Mucosa of descending colon (tissue), 3 donors: ENCODE results near the gene BIN1. TPM values are rescaled to one million over a fixed set of nuclear protein-coding genes. Genes with fewer than 3 reads are reported as not detected.
"Not testable (repeated sequence)": the region's sequence is repeated elsewhere in the genome, so short reads cannot be mapped to it uniquely, and the experiment has no call there.

Source experiments
- ATAC-seq: fragments of 200-7000 bp; cut with Tn5 transposase; one replicate; pipeline ENCODE4 v1.9.1; 2020; ENCODE audit warnings: mild to moderate bottlenecking, moderate library complexity
- DNase-seq, 3 donors: peaks; one replicate each; pipeline ENCODE4 v3.0.0-alpha.2; 2020
- H3K36me3 ChIP-seq: fragments of 200-600 bp; one replicate; pipeline ENCODE4 v1.8.0; 2021; ENCODE audit warnings: low read depth, mild to moderate bottlenecking
- H3K4me1 ChIP-seq: fragments of 200-600 bp; one replicate; pipeline ENCODE4 v1.8.0; 2021; ENCODE audit warnings: low read depth, mild to moderate bottlenecking
- H3K4me3 ChIP-seq: fragments of 200-600 bp; one replicate; pipeline ENCODE4 v1.8.0; 2021; ENCODE audit warnings: mild to moderate bottlenecking
- H3K9me3 ChIP-seq: fragments of 200-600 bp; one replicate; pipeline ENCODE4 v1.8.0; 2021; ENCODE audit warnings: mild to moderate bottlenecking
- CTCF ChIP-seq: fragments of 200-600 bp; IDR thresholded peaks from one replicate; pipeline ENCODE4 v1.8.0; 2022; ENCODE audit warnings: antibody characterized with exemption, mild to moderate bottlenecking
- intact Hi-C, 2 donors: fragments of 100-400 bp; cut with DNase I in 1 of 2; cut with micrococcal nuclease in 1 of 2; formaldehyde crosslinking; loops; one replicate each; pipeline versions ENCODE4 v1.11.0 to v1.11.1; 2022; cut with DNase I, micrococcal nuclease
- total RNA-seq, 3 donors: library from RNA; stranded (reverse); fragmentation: NEBNext Ultra II Directional in 2 of 3; extraction: Animal tissue kit (Norgen Biotek cat#: 25700) in 2 of 3; gene quantifications; one replicate each; pipeline versions ENCODE4 v1.2.1 to v1.2.4, GENCODE V29; 2021 to 2023
- donor health status: DM: no; HTN: no; CAD: no; lungs with moderate emphysema.
- donor health status: DM: no; HTN: no; CAD: no.
- donor health status: DM: no; HTN: yes; CAD: no.

The BIN1 gene
- total RNA-seq, 3 donors from 2014 or later: 37.6 to 65.7 (median 46.3) TPM

GRCh38 chr2:127122361-127123027 lies 15.5 kb upstream of the BIN1 start:
- Histone ChIP-seq H3K4me1 (no peaks in the 10 kb centered on the region), H3K36me3 (no peaks in the 10 kb centered on the region), H3K9me3 (no peaks in the 10 kb centered on the region), H3K4me3 (no peak overlapping the region)
- intact Hi-C loops: no loop called here
- ATAC-seq: no peak
- no peak for TF ChIP-seq CTCF
- DNase-seq: no peak

GRCh38 chr2:127121776-127122176 lies 14.8 kb upstream of the BIN1 start:
- DNase-seq (peak in 1 of 3 donors; percentile 2), ATAC-seq (peak; percentile 34)
- TF ChIP-seq CTCF: no peak
- H3K4me3 ChIP-seq: no peak overlapping the region
- no peaks in the 10 kb centered on the region for H3K4me1 ChIP-seq
- no peaks in the 10 kb centered on the region for H3K9me3 ChIP-seq
- intact Hi-C loops: no loop called here
- no peaks in the 10 kb centered on the region for H3K36me3 ChIP-seq

- H3K4me3 ChIP-seq: no peak overlapping the region
- no peaks in the 10 kb centered on the region for H3K4me1 ChIP-seq
- TF ChIP-seq CTCF: no peak
- ATAC-seq (no peak), DNase-seq (peak in 1 of 3 donors; percentile 1)
- no peaks in the 10 kb centered on the region for H3K36me3 ChIP-seq
- intact Hi-C loops: no loop called here
- H3K9me3 ChIP-seq: no peaks in the 10 kb centered on the region
Measured at GRCh38 chr2:127121353-127121752, 14.4 kb upstream of the BIN1 start.

GRCh38 chr2:127120408-127120807 lies 13.5 kb upstream of the BIN1 start:
- H3K4me3 ChIP-seq, intact Hi-C loops, ATAC-seq, DNase-seq, H3K9me3 ChIP-seq, H3K4me1 ChIP-seq, H3K36me3 ChIP-seq: not testable (repeated sequence)

- no peaks in the 10 kb centered on the region for H3K4me1 ChIP-seq
- DNase-seq: no peak
- TF ChIP-seq CTCF: no peak
- no peaks in the 10 kb centered on the region for H3K9me3 ChIP-seq
- intact Hi-C loops: no loop called here
- no peaks in the 10 kb centered on the region for H3K36me3 ChIP-seq
- no peak overlapping the region for H3K4me3 ChIP-seq
- no peak for ATAC-seq
Measured at GRCh38 chr2:127118467-127118866, 11.5 kb upstream of the BIN1 start.

- TF ChIP-seq CTCF: no peak
- Histone ChIP-seq H3K9me3 (no peaks in the 10 kb centered on the region), H3K4me1 (no peaks in the 10 kb centered on the region), H3K4me3 (no peak overlapping the region), H3K36me3 (no peaks in the 10 kb centered on the region)
- ATAC-seq (no peak), DNase-seq (no peak)
- intact Hi-C loops: no loop called here
Measured at GRCh38 chr2:127118038-127118437, 11.1 kb upstream of the BIN1 start.
